ENCODE data around the gene PLBD2.
A peak's percentile ranks its signal among the peaks of the same experiment; 100 is the strongest.

PLBD2 gene, protein sequence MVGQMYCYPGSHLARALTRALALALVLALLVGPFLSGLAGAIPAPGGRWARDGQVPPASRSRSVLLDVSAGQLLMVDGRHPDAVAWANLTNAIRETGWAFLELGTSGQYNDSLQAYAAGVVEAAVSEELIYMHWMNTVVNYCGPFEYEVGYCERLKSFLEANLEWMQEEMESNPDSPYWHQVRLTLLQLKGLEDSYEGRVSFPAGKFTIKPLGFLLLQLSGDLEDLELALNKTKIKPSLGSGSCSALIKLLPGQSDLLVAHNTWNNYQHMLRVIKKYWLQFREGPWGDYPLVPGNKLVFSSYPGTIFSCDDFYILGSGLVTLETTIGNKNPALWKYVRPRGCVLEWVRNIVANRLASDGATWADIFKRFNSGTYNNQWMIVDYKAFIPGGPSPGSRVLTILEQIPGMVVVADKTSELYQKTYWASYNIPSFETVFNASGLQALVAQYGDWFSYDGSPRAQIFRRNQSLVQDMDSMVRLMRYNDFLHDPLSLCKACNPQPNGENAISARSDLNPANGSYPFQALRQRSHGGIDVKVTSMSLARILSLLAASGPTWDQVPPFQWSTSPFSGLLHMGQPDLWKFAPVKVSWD

DNA sequence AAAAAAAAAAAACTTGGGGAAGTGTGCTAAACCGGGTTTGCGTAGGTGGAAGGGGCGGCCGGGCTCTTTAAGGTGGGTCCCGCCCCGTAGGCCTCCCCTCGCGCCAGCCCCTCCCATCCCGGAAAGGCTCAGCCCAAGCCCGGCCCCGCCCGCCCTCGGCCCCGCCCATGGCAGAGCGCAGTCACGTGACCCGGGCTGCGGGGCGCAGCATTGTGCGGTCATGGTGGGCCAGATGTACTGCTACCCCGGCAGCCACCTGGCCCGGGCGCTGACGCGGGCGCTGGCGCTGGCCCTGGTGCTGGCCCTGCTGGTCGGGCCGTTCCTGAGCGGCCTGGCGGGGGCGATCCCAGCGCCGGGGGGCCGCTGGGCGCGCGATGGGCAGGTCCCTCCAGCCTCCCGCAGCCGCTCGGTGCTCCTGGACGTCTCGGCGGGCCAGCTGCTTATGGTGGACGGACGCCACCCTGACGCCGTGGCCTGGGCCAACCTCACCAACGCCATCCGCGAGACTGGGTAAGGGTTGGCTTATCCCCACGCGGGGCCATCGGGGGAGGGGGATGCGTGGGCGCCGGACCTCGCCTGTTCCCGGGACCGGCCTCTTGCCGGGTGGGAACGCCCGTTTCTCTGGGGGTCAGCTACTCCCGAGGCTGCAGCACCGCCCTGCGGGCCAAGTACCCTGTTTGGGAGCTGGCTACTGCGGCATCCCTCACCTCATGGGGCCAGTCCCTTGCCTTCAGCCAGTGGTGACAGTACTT is at the start of gene PLBD2:
PLBD2 (plus strand) TSS at position 207 of the 752 bp plus-strand sequence; CDS start at position 221, 14 bp downstream.
- Mint-ChIP-seq H3K4me1 (ENCODE audit: low read depth) (peaks cover 33% of the 10 kb centered on the region), H3K36me3 (ENCODE audit: low read depth) (peaks cover 36% of the 10 kb centered on the region), H3K27me3 (no peaks in the 10 kb centered on the region), H3K27ac (peak within 1 kb of the TSS; percentile 84), H3K4me3 (peak within 1 kb of the TSS; percentile 90), H3K9me3 (no peaks in the 10 kb centered on the region)
- intact Hi-C loops (cut with micrococcal nuclease) = loop anchor here (1.0 to 2.0 kb wide), 3 partner anchors 23 to 64 kb away; partner anchors contain the start of genes SDSL and SLC8B1

DNA sequence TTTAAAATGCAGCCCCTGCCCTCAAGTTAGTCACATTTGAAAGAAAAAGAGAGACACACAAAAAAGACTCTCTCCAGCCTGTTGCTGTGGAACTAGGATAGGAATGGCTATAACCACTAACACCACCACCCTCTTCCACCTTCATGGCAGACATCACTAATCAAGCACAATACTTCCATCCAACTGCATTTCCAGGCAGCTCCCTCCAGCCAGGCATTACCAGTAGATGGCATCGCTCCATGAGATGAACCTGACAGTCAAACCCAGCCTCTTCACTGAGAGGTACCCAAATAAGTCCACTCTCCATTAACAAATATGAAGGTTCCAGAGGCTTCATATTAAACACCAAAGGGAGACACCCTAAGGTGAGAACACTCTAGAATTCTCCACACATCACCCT is 47.9 kb upstream of the PLBD2 start:
- Mint-ChIP-seq H3K36me3 (ENCODE audit: low read depth) (peaks cover 100% of the 10 kb centered on the region), H3K4me1 (ENCODE audit: low read depth) (no peaks in the 10 kb centered on the region), H3K9me3 (no peaks in the 10 kb centered on the region), H3K4me3 (no peak overlapping the region), H3K27me3 (no peaks in the 10 kb centered on the region), H3K27ac (no peak overlapping the region)
- intact Hi-C loops (cut with micrococcal nuclease) = loop anchor here (5.0 kb wide), 1 partner anchor 67 kb away; no protein-coding TSS in a partner anchor

DNA sequence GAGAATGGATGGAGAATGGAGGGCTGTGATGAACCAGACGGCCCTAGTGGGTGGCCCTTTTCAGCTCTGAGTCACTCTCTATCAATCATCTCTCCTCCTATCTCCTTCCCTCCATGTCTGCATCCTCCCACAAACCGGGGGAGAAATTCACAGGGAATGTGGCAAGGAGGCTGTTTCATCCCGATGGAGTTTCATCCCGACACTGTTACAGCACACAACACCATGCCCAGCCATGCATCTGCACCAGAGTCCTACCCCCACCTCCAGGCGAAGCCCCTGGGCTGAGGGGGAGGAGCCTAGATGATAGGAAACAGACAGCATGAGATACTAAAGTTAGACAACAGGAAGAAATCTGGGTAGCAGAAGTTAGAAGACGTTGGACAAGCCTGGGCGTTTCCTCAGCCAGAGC is 44.3 kb upstream of the PLBD2 start:
- peaks cover 100% of the 10 kb centered on the region for H3K36me3 Mint-ChIP-seq (ENCODE audit: low read depth)
- no peaks in the 10 kb centered on the region for H3K27me3 Mint-ChIP-seq
- no peaks in the 10 kb centered on the region for H3K4me1 Mint-ChIP-seq (ENCODE audit: low read depth)
- intact Hi-C loops (cut with micrococcal nuclease) = loop anchor here (5.0 kb wide), 1 partner anchor 63 kb away; no protein-coding TSS in a partner anchor
- H3K9me3 Mint-ChIP-seq = no peaks in the 10 kb centered on the region
- no peak overlapping the region for H3K27ac Mint-ChIP-seq
- no peak overlapping the region for H3K4me3 Mint-ChIP-seq

DNA sequence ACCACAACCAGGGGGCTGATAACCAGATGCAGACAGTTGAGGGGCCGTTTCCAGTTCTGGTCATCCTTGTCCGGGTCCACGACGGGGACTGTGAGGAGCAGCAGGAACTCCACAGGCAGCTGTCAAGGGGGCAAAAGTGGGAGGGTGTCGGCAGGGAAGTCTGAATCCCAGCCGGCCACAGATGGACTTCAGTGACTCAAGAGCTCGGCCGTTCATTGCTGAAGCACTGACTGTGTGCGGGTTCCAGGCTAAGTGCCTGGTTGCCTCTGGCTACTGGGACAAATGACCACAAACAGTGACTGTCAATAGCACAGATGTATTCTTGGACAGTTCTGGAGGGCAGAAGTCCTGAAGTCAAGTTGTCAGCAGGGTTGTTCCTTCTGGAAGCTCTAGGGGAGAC is 43.0 kb upstream of the PLBD2 start:
- H3K27me3 Mint-ChIP-seq = no peaks in the 10 kb centered on the region
- peaks cover 100% of the 10 kb centered on the region for H3K36me3 Mint-ChIP-seq (ENCODE audit: low read depth)
- H3K27ac Mint-ChIP-seq = no peak overlapping the region
- intact Hi-C loops (cut with micrococcal nuclease) = no loop called here
- H3K9me3 Mint-ChIP-seq = no peaks in the 10 kb centered on the region
- H3K4me3 Mint-ChIP-seq = no peak overlapping the region
- H3K4me1 Mint-ChIP-seq (ENCODE audit: low read depth) = no peaks in the 10 kb centered on the region

DNA sequence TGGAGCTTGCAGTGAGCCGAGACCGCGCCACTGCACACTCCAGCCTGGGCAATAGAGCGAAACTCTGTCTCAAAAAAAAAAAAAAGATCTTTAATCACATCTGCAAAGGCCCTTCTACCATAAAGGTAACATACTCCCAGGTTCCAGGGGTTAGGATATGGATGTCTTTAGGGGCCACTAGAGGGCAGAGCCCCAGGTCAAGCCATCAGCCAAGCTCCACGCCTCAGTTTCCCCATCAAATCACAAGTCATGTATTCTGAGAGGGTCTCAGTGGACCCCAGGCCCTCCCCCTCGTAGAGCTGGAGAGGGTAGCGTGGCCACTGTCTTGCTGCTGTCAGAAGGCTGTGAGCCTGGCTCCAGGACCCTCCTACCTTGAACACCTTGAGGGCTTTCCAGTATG is 42.2 kb upstream of the PLBD2 start:
- H3K4me3 Mint-ChIP-seq = no peak overlapping the region
- H3K27me3 Mint-ChIP-seq = no peaks in the 10 kb centered on the region
- no peak overlapping the region for H3K27ac Mint-ChIP-seq
- peaks cover 100% of the 10 kb centered on the region for H3K36me3 Mint-ChIP-seq (ENCODE audit: low read depth)
- intact Hi-C loops (cut with micrococcal nuclease) = no loop called here
- H3K9me3 Mint-ChIP-seq = no peaks in the 10 kb centered on the region
- no peaks in the 10 kb centered on the region for H3K4me1 Mint-ChIP-seq (ENCODE audit: low read depth)

DNA sequence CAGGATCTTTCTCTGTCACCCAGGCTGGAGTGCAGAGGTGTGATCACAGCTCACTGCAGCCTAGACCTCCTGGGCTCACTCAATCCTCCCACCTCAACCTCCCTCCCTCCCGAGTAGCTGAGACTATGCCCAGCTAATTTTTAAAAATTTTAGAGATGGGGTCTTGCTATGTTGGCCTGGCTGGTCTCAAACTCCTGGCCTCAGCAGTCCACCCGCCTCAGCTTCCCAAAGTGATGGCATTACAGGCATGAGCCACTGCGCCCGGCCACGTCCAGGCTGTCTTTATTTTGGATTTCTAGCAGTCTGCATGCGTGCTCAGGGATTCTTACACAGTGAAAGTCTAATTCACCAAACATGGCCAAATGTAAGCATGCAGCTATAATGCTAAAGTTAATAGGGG is 41.3 kb upstream of the PLBD2 start:
- Mint-ChIP-seq H3K9me3 (no peaks in the 10 kb centered on the region), H3K36me3 (ENCODE audit: low read depth) (peaks cover 96% of the 10 kb centered on the region), H3K4me3 (no peak overlapping the region), H3K4me1 (ENCODE audit: low read depth) (peaks cover 3% of the 10 kb centered on the region), H3K27me3 (no peaks in the 10 kb centered on the region), H3K27ac (no peak overlapping the region)
- intact Hi-C loops (cut with micrococcal nuclease) = no loop called here

DNA sequence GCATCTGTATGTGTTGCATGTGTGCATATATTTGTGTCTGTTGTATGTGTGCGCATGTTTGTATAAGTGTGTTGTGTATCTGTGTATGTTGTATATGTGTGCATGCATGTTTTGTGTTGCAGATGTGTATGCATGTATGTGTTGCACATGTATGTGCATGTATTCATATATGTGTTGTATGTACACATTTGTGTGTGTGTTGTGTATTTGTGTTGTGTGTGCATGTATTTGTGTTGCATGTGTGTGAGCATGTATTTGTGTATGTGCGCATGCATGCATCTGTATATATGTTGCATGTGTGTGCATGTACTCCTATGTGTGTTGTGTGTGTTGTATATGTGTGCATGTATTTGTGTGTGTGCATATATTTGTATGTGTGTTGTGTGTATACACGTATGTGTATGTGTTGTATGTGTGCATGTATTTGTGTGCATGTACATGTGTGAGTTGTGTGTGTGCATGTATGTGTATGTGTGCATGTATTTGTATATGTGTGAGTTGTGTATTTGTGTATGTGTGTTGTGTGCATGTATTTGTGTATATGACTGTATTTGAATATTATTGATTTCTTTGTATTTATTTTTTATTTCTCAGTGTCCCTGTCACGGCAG is 40.2 kb upstream of the PLBD2 start:
- Mint-ChIP-seq H3K4me3 (no peak overlapping the region), H3K27ac (no peak overlapping the region), H3K36me3 (ENCODE audit: low read depth) (peaks cover 96% of the 10 kb centered on the region), H3K4me1 (ENCODE audit: low read depth) (peaks cover 10% of the 10 kb centered on the region), H3K9me3 (peaks cover 7% of the 10 kb centered on the region), H3K27me3 (no peaks in the 10 kb centered on the region)
- intact Hi-C loops (cut with micrococcal nuclease) = no loop called here

DNA sequence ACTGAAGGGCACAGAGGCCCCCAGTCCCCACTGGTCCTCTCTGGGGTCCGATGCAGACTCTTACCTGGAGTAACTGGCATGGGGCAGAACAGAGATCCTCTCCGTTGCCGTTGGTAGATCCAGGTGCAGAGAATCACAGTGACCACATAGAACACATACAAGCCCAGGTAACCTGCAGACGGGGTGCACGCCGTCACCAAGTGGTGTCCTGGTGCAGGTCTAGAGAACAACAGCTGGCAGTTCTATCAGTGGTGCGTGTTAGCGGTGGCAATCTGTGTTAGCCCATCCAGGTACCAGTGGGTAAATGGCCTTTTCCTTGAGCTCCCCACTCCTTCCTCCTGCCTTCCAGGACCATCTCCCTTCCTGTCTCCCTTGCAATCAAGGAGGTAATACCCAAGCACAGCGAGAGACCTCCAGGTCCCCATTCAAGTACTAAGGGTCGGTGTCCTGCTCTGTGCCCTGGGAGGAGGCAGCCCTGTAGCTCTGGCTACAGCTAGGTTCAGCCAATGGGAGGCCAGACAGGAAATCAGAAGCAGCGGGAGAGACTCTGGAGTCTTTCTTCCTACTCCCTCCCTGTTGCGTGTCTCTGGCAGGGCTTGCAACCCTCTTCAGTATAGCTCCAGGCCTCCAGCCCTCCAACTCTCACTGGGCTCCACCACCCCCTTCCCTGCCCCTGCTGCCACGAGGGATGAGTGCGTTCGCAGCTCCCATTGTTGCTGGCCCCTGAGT is 39.3 kb upstream of the PLBD2 start:
- no peaks in the 10 kb centered on the region for H3K27me3 Mint-ChIP-seq
- peaks cover 7% of the 10 kb centered on the region for H3K9me3 Mint-ChIP-seq
- H3K4me1 Mint-ChIP-seq (ENCODE audit: low read depth) = peaks cover 16% of the 10 kb centered on the region
- H3K27ac Mint-ChIP-seq = peak overlapping the region; percentile 63
- no peak overlapping the region for H3K4me3 Mint-ChIP-seq
- peaks cover 96% of the 10 kb centered on the region for H3K36me3 Mint-ChIP-seq (ENCODE audit: low read depth)
- intact Hi-C loops (cut with micrococcal nuclease) = no loop called here

DNA sequence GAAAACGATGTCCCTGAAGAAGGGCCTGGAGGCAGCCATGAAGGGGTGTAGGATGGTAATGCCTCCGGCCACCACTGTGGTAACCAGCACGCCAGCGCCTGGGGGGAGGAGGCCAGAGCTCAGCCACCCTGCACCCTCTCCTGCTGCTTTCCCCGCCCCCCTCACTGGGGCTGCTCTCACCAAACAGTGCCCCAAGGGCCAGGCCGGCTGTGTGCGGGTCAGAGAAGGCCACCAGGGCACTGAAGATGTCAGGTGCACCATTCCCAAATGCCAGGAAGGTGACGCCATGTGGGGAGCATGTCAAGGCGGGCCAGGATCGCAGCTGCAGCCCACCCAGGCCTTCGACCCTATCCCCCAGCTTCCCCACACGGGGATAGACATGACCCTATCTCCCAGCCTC is 38.0 kb upstream of the PLBD2 start:
- H3K27me3 Mint-ChIP-seq = no peaks in the 10 kb centered on the region
- peak overlapping the region; percentile 63 for H3K27ac Mint-ChIP-seq
- H3K4me3 Mint-ChIP-seq = no peak overlapping the region
- peaks cover 96% of the 10 kb centered on the region for H3K36me3 Mint-ChIP-seq (ENCODE audit: low read depth)
- H3K4me1 Mint-ChIP-seq (ENCODE audit: low read depth) = peaks cover 23% of the 10 kb centered on the region
- H3K9me3 Mint-ChIP-seq = peaks cover 7% of the 10 kb centered on the region
- intact Hi-C loops (cut with micrococcal nuclease) = no loop called here

DNA sequence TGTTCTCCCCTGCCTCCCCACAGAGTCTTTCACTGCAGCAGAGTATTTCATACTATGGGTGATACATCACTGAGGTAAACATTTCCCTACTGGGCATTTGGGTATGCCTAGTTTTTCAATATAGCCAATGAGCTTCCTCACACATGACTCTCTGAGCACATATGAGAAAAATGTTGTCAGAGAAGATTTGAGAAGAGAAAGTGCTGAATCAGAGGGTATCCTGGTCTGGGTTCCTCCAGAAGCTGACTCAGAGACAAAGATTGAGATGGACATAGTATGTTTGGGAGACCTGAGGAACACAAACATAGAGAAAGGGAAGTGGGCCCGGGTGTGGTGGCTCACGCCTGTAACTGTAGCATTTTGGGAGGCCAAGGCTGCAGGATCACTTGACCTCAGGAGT is 36.0 kb upstream of the PLBD2 start:
- peaks cover 34% of the 10 kb centered on the region for H3K4me1 Mint-ChIP-seq (ENCODE audit: low read depth)
- no peaks in the 10 kb centered on the region for H3K27me3 Mint-ChIP-seq
- no peak overlapping the region for H3K4me3 Mint-ChIP-seq
- intact Hi-C loops (cut with micrococcal nuclease) = loop anchor here (1.0 kb wide), 2 partner anchors 13 to 36 kb away; partner anchors contain the start of genes PLBD2 and SLC8B1
- H3K36me3 Mint-ChIP-seq (ENCODE audit: low read depth) = peaks cover 96% of the 10 kb centered on the region
- peak overlapping the region; percentile 88 for H3K27ac Mint-ChIP-seq
- peaks cover 7% of the 10 kb centered on the region for H3K9me3 Mint-ChIP-seq

DNA sequence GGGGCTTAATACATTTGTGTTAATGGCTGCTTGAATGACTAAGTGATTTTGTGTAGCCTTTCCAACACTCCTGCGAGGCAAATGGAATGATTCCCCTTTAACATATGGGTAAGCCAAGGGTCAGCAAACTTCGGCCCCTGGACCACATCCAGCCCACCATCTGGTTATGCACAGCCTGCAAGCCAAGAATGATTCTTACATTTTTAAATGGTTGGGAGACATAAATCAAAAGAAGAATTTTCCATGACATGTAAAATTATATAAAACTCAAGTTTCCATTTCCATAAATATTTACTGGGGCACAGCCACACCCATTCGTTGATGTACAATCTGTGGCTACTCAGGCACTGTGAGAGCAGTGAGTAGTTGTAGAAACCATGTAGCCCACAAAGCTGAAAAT is 32.5 kb upstream of the PLBD2 start:
- intact Hi-C loops (cut with micrococcal nuclease) = no loop called here
- Mint-ChIP-seq H3K27ac (peak overlapping the region; percentile 63), H3K4me1 (ENCODE audit: low read depth) (peaks cover 62% of the 10 kb centered on the region), H3K9me3 (peaks cover 7% of the 10 kb centered on the region), H3K27me3 (no peaks in the 10 kb centered on the region), H3K4me3 (no peak overlapping the region), H3K36me3 (ENCODE audit: low read depth) (peaks cover 96% of the 10 kb centered on the region)

DNA sequence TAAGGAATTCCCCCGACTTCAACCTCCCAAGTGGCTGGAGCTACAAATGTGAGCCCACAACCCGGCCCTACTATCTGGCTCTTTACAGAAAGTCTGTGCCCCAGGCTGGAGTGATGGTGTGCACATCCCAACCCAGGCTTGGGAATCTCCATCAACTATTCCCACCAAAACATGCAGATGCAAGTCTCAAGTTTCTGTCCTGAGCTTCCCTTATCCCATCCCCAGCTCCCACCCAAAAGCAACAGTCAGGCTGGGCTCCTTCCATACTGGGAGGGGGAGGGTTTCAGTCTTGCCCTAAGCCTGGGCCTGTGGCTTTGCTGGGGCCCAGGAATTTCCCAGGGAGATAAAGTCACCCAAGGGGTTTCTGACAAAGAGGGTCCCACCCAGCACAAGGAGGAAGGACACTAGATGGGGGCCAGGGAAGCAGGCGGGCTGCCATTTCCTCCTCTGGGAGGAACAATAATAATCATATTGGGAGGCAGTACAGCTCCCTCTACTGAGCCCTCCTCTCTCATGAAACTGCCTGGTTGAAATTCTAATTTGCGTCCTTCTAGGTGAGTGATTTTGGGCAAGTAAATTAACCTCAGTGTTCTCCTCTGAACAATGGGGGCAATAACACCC is 31.5 kb upstream of the PLBD2 start:
- no peaks in the 10 kb centered on the region for H3K27me3 Mint-ChIP-seq
- peaks cover 70% of the 10 kb centered on the region for H3K4me1 Mint-ChIP-seq (ENCODE audit: low read depth)
- peak overlapping the region; percentile 63 for H3K27ac Mint-ChIP-seq
- H3K36me3 Mint-ChIP-seq (ENCODE audit: low read depth) = peaks cover 100% of the 10 kb centered on the region
- peaks cover 7% of the 10 kb centered on the region for H3K9me3 Mint-ChIP-seq
- H3K4me3 Mint-ChIP-seq = no peak overlapping the region
- intact Hi-C loops (cut with micrococcal nuclease) = no loop called here

DNA sequence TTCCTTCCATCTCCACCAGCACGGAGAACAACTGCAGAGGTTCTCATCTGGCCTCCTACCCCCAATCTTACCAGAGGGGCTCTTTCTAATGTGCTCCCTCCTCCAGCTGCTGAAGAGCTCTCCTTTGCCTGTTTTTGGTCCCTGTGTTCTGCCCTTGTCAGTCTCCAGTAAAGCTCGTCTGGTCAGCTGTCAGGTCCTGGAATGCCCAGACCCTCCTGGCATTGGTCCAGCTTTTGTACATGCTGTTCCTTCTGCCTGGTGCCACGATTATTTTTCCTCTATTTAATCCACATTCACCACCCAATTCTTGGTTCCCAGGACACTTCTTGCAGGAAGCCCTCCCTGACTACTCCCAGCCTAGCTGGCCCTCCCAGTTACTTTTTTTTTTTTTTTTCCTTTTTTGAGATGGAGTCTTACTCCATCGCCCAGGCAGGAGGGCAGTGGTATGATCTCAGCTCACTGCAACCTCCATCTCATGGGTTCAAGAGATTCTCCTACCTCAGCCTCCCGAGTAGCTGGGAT is 30.0 kb upstream of the PLBD2 start:
- Mint-ChIP-seq H3K27me3 (no peaks in the 10 kb centered on the region), H3K27ac (no peak overlapping the region), H3K36me3 (ENCODE audit: low read depth) (peaks cover 100% of the 10 kb centered on the region), H3K9me3 (no peaks in the 10 kb centered on the region), H3K4me1 (ENCODE audit: low read depth) (peaks cover 74% of the 10 kb centered on the region), H3K4me3 (no peak overlapping the region)
- intact Hi-C loops (cut with micrococcal nuclease) = no loop called here

Data from dendritic cell treated with granulocyte-macrophage colony-stimulating factor and Interleukin-4, amounts not matched to agents 40 ng/mL and 50 ng/mL, for 4 days (primary cell).